HG03354 (cell line): ENCODE data around the gene TMEM161B.
"Not testable (repeated sequence)": the region's sequence is repeated elsewhere in the genome, so short reads cannot be mapped to it uniquely, and the experiment has no call there.

Source experiments
- ATAC-seq: cut with Tn5 transposase; IDR thresholded peaks from one replicate; pipeline ENCODE4 v1.9.1; 2021; ENCODE audit warnings: mild to moderate bottlenecking; ENCODE audit not compliant: unreplicated experiment, poor library complexity, severe bottlenecking

The TMEM161B gene

DNA sequence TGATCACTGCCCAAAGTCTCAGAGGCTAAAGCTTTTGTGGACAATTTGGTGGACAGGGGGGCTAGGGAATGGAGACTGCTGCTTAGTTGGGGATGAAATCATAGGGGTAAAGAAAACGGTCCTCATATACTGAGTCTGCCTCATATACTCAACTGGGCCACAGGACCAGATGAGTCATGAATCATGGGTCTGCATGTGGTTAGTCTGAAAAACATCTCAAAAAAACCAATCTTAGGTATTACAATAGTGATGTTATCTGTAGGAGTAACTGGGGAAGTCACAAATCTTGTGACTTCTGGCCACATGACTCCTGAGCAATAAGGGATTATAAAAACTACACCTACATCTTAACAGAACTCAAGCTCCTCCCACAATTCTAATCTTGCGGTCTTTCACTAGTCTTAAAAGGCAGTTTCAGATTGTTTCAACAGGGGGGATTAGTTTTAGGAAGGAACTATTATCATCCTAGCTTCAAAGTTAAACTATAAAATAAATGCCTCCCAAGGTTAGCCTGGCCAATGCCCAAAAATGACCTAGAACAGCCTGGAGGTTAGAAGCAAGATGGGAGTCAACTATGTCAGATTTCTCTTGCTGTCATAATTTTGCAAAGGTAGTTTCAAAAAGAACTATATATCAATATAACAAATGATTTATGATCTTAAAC is 17.5 kb downstream of the TMEM161B start:
- peak; percentile 72 for ATAC-seq

DNA sequence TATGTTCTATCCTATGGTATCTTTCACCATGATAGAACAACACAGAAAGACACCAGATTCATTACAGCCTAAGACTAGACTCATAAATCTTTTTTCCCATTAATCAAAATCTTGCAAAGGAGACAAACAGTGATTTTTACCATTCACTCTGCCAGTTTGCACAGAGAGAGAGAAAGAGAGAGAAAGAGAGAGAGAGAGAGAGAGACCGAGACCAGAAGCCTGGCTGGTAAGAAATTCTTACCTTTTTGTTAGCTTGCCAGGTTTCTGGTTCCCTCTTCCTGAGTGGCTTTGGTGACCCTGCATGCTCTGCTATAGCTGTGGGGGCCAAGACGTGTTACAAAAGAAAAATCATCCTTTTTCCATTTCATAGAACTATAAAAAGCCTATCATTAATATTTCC is 18.6 kb downstream of the TMEM161B start:
- ATAC-seq, result no peak

DNA sequence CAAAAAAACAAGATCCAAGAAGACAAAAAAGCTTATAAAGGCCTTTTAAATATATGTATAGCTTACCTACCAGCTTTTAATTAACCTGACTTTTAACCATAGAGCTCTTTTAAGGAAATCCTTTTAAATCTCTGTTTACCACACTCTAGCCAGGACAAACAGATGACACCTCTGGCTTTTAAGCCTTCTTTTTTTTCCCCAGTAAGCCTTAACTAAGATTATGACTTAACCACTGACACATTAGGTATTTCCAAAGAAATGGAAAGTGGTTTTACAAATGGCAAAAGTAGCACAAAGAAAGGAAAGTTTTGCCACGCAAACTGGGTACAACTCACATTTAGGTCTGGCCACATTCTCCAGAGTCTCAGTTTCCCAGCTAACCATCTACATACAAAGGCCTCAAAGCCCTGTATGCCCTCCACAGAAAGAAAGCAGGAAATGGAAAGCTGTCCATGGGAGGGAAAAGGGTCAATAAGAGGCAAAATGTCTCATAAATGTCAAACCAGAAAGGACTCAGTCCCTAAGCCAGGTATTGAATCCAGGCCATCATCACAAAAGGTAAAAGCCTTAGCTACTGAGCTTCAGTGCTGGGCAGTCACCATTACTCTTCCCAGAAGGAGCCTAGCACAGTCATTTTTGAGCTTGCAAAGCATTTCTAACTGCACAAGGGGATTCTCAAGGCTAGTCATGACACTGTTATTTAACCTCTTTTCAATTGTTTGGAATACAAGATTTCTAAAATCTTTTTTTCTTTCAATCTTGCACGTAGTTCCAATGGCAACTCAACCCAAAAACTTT is 19.7 kb downstream of the TMEM161B start:
- ATAC-seq, result no peak

DNA sequence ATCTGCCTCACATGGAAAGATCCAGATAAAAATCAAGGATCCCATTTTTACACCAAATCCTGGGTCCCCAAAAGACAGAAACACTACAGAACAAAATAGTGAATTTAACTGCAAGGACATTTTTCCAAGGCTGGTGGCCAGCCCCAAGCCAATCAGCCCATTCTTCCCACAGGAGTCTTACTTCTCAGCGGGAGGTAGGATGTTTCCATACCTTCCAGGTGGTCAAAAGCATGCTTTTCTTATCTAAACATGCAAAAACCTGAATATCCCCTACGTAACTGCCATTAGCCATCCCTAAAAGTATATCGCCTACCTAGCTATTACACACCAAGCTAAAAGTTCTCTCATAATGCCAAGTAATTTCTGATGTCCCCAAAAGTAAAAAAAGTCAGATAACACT is 20.6 kb downstream of the TMEM161B start:
- no peak for ATAC-seq

DNA sequence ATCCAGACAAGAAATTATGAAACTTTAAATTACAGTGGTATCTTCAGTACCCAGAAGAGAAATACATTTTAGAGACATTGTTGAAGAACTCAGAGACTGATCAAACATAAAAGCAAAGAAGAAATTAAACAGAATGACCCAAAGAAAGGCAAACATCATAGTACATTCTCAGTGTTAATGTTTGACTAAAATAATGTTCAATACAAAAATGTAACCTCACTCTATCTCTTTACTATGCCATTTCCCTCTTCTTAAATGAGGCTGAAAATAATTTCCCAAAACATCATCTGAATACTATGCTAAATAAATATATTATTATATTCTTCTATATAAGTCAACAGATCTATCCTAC is 22.8 kb downstream of the TMEM161B start:
- ATAC-seq, result no peak

DNA sequence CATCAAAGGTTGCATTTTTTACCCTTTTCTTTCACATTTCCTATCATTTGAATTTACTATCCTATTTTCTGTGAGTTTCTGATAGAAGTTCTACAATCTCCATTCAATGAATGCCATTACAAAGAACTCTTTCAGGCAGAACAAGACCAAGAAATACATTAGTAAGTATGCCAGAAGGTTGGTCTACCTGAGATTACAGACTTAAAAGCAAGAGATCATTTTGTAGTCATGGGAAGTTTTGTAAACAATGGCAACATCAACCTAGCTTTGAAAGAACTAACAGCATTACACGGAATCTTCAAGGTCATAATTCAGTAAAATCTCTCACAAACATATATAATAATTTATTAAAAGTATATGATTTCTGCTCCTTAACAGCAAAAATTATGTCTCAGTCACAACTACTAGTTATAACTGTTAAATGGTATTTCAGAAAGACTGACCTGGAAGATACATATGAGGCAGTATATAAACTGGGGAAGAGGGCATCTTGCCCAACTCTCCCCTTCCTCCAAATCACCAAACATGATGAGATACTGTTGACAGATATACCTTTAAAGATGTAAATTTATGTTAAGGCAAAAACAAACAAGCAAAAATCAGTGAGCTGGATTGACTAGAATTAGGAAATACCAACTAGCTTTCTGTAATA is 23.3 kb downstream of the TMEM161B start:
- ATAC-seq, result no peak

DNA sequence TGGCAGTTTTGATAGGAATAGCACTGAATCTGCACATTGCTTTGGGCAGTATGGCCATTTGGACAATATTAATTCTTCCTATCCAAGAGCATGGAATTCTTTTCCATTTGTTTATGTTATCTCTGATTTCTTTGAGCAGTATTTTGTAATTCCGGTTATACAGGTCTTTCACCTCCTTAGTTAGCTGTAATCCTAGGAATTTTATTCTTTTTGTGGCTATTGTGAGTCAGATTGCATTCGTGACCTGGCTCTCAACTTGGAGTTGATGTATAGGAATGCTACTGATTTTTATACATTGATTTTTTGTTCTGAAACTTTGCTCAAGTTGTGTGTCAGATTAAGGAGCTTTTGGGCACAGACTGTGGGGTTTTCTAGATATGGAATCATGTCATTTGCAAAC is 24.0 kb downstream of the TMEM161B start:
- ATAC-seq, result no peak

DNA sequence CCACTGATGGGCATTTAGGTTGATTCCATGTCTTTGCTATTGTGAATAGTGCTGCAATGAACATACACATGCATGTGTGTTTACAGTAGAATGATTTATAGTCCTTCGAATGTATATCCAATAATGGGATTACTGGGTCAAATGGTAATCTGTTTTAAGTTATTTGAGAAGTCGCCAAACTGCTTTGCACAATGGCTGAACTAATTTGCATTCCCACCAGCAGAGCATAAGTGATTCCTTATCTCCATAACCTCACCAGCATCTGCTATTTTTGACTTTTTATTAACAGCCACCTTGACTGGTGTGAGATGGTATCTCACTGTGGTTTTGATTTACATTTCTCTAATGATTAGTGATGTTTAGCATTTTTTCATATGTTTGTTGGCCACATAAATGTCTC is 25.2 kb downstream of the TMEM161B start:
- ATAC-seq, result not testable (repeated sequence)

DNA sequence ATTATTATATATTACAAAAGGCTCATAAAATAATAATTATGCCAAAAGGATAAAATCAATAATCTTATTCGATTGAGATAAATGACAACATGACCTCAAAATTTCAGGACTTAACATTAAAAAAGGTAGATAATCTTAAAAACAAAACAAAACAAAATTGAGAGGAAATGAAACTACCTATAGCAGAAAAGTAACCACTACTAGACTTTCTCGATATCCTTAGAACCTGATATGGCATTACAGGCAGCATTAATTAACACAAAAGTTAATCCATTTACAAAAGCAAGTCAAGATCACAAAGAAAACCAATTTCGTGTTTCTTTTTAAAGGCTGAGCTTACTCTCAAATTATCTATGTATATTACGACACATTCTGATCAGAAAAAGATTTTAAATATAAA is 29.9 kb downstream of the TMEM161B start:
- peak; percentile 60 for ATAC-seq

DNA sequence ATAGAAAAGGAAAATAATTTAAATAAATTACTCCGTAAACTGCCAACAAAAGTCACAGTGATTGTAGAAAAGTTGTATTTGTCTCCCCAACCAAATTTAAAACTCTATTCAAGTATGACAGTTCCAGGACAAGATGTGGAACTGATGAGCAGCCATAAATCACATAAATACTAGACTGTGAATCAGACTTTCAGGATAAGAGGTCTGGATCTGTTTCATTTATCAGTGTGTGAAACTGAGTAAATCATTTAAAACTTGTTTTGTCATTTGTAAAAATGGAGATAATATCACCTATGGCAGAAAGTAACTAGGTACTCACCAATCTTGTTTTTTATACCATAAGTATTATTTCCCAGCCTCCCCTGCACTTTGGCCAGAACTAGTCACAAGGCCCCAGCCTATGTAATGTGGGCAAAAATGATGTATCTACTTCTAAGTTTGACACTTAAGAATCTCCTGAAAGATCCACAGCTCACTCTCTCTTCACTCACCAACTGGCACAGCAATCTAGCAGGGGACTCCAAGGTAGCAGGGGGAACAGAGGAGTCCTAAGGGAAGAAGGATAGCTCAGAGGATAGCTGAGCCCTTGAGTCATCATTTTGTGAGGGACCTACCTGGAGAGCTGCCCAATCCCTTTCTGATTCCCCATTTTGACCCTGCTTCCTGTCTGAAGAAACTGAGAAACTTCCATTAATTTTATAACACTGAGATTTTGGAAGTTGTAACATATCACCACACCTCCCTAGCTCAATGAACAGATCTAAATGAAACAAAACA is 31.6 kb downstream of the TMEM161B start:
- no peak for ATAC-seq

DNA sequence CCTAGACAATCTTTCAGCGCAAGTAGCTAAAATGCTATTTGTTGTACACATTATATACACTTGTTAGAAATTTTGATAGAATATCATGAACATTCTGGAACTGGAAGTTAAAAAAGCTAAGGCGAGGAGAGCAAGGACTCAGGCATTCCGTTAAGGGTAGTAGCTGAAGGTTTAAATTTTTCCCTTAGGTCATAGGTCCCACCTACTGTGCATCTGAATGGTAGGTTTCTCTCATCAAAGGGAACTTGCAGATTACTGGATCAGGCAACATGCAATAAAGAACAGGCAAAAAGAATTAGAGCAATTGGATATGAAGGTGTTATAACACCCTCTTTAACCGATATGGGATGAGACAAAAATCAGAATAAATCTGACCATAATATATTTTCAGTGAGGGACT is 32.8 kb downstream of the TMEM161B start:
- ATAC-seq, result no peak

DNA sequence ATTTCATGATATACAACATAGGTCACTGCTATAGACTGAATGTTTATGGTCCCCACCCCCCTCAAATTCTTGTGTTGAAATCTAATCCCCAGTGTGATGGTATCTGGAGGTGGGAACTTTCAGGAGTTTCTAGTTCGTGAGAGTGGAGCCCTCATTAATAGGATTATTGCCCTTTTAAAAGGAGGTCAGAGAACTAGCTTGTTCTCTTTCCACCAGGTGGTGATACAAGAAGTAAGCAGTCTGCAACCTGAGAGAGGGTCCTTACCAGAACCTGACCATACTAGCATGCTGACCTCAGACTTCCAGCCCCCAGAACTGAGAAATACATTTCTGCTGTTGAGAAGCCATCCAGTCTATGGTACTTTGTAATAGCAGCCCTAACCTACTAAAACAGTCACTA is 33.3 kb downstream of the TMEM161B start:
- ATAC-seq, result no peak

DNA sequence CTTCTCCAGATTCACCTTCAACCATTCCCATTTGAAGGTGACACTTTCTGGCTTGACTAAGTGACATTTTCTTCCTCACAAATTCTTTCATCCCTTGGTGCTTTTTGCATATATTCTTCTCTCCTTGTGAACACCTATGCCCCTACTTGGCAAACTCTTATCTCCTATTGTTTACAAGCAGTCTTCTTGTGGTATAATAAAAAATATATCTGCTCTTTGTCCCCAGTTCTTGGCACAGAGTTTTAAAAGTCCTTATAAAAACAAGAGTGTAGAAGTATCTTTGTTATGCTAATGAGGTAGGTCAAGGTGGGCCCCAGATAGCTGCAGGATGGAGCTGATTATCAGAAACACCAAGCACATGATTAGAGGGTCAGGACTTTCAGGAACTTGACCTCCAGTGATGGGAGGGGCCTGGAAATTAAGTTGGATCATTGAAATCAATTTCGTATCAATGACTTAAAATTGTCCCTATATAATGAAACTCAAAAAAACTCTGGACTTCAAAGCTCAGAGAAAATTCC is 38.0 kb downstream of the TMEM161B start:
- ATAC-seq, result no peak

DNA sequence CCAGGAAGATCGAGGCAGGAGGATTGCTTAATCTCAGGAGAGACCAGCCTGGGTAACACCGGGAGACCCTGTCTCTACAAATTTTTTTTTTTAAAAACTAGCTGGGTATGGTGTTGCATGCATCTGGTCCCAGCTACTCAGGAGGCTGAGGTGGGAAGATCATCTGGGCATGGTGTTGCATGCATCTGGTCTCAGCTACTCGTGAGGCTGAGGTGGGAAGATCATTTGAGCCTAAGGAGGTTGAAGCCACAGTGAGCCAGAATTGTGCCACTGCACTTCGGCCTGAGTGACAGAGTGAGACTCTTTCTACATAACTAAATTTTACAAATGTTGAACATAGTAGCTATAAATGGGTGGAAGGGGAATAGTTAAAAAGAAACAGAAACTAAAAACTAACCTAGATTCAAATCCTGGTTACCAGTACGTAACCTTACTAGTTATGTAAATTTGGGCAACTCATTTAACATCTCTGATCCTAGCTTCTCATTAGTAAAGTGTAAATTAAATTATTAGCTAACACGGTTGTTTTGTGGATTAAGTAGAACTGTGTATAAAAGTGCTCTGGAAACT is 41.7 kb downstream of the TMEM161B start:
- peak; percentile 91 for ATAC-seq

DNA sequence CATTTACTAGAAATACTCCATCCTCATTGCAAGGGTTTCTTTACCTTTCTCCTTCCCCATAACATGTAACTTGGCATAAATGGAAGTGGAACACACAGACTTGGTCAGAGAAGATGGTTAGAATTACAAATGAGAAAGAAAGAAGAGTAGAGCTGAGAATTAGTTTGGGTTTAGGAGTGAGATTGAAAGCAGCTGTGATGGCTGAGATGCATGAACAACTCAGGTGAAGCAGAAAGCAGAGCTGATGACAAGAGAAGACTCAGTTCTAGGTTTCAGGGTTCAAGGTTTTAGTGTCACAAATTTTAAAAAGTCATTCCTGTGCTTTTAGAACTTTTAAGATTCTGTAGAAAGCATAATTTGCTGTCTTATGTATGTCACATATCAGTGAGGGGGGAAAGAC is 54.0 kb downstream of the TMEM161B start:
- ATAC-seq, result peak; percentile 53

DNA sequence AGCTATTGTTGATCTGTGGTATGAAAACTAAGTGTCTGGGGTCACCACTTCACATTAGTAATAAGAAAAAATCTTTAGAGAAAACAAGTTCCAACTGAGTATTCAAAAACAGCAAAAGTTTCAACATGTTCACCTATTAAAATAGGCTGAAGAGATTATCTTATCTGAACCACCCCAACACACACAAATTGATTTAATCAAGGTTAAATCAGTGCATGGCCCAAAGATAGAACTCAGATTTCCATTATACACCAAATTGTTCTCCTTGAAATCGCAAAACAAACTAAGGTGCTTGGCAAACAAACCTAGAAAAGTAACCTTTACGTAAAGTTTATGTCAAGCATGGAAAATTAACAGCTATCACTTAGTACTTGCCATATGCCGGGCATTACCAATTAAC is 61.1 kb downstream of the TMEM161B start:
- no peak for ATAC-seq

DNA sequence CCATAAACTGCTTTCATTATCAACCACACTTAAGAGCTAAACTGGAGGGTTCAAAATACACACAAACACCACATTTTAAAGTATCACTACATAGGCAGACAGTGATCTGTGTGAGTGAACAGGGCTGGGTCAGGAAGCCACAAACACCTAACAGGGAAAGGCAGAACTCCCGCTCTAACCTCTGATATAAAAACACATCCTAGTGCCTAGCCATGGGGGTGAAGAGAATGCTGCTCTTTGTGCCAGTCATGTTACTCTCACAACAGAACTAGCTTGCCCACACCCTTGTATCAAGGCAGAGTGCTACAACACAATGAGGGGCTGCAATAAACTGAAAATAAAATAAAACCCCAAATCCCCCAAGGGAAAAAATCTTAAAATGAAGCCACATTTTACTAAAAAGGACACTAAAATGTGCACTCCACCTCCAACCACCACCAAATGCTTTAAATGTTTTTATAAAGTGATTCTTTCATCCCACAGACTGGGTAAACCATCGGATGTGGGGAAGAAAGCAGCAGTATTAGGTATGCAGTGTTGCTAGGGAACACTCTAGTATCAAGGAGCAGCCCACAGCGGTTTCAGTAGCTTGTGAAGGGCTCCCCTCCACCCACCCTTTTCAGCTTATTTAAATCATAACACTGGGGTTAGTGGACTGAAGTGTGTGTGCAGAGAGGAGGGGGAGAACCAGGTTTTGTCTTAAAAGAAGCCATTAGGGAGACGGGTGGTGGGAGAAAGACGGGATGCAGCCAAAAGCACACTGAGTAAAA is 64.5 kb downstream of the TMEM161B start:
- peak; percentile 56 for ATAC-seq

DNA sequence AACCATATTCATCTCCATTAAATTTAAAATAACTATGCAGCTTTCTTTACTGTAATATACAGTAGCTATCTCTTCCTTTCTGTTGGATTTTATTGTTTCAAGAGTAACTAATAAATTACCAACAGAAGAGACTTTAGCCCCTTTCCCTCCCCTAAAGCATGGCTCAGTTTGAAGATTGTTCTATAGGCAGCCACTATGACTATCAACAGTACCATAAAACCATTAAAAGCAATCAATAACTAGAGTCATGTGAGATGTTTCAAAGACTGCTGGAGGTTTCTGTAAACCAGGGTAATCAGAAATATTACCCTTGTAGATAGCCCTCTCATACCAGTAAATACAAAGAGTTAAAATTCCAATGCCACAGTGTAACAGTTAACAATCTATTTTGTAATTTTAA is 73.0 kb downstream of the TMEM161B start:
- no peak for ATAC-seq

DNA sequence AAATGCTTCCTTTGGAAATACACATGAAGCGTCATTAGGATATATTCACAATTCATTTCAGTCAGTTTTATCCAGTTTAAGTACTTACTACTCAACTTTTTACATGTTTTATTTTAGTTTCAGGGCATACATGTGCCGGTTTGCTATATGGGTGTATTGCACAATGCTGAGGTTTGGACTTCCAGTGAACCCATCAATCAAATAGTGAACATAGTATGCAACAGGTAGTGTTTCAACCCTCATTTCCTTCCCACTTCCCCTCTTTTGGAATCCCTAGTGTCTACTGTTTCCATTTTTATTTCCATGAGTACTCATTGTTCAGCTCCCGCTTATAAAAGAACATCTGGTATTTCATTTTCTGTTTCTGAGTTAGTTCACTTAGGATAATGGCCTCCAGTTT is 74.7 kb downstream of the TMEM161B start:
- ATAC-seq, result no peak
